Upper lobe of right lung (tissue), 1 donor: ENCODE results near the gene TMEM42. TPM values are rescaled to one million over a fixed set of nuclear protein-coding genes. Genes with fewer than 3 reads are reported as not detected.

ENCODE experiments used
- ATAC-seq: fragments of 200-7000 bp; cut with Tn5 transposase; one replicate; pipeline ENCODE4 v1.9.1; 2020; ENCODE audit warnings: mild to moderate bottlenecking, moderate library complexity
- DNase-seq: peaks from one replicate; pipeline ENCODE4 v3.0.0-alpha.2; 2020
- H3K27ac ChIP-seq: fragments of 200-600 bp; one replicate; pipeline ENCODE4 v1.8.0; 2022
- H3K27me3 ChIP-seq: fragments of 200-600 bp; one replicate; pipeline ENCODE4 v1.8.0; 2022; ENCODE audit warnings: mild to moderate bottlenecking
- H3K36me3 ChIP-seq: fragments of 200-600 bp; one replicate; pipeline ENCODE4 v1.8.0; 2022
- H3K4me1 ChIP-seq: fragments of 200-600 bp; one replicate; pipeline ENCODE4 v1.8.0; 2022
- H3K4me3 ChIP-seq: fragments of 200-600 bp; one replicate; pipeline ENCODE4 v1.8.0; 2022; ENCODE audit warnings: mild to moderate bottlenecking
- H3K9me3 ChIP-seq: fragments of 200-600 bp; one replicate; pipeline ENCODE4 v1.8.0; 2022
- intact Hi-C: fragments of 100-400 bp; cut with DNase I; formaldehyde crosslinking; loops from one replicate; pipeline ENCODE4 v1.11.0; 2022
- total RNA-seq: library from RNA; stranded (reverse); fragmentation: NEBNext Ultra II Directional; extraction: Animal tissue kit (Norgen Biotek cat#: 25700); gene quantifications from one replicate; pipeline ENCODE4 v1.2.1, GENCODE V29; 2021
- TF ChIP-seq, protein P1 (sequence below): fragments of 200-600 bp; IDR thresholded peaks from one replicate; pipeline ENCODE4 v1.8.0; 2022; ENCODE audit warnings: antibody characterized with exemption
- donor health status: DM: no; HTN: yes; CAD: no; lungs with severe emphysema.

Gene TMEM42
- total RNA-seq, 1 donor from 2014 or later, result 14.4 TPM

DNA sequence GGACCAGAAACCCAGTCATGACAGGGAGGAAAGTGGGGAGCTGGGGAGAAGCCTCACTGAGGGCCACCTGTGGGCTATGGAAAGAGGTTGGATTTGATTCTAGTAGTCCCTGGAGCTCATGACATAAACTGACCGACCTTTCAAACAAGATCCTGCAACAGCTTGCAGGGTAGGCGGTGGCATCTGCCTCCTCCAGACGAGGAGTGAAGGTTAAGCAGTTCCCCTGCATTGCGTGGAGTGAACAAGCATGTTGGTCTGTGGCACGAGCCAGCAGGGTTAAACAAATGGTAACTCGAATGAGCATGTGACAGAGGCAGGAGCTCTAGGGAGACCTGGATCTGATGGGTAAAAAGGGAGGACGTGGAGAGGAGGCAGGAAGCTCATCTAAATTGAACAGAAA is 25.4 kb downstream of the TMEM42 start:
- Histone ChIP-seq H3K27me3 (peaks cover 8% of the 10 kb centered on the region), H3K4me1 (no peaks in the 10 kb centered on the region), H3K4me3 (no peak overlapping the region), H3K27ac (no peak overlapping the region), H3K36me3 (no peaks in the 10 kb centered on the region), H3K9me3 (no peaks in the 10 kb centered on the region)
- intact Hi-C loops, result no loop called here
- DNase-seq, result no peak
- no peak for ATAC-seq
- TF ChIP-seq, protein P1, sequence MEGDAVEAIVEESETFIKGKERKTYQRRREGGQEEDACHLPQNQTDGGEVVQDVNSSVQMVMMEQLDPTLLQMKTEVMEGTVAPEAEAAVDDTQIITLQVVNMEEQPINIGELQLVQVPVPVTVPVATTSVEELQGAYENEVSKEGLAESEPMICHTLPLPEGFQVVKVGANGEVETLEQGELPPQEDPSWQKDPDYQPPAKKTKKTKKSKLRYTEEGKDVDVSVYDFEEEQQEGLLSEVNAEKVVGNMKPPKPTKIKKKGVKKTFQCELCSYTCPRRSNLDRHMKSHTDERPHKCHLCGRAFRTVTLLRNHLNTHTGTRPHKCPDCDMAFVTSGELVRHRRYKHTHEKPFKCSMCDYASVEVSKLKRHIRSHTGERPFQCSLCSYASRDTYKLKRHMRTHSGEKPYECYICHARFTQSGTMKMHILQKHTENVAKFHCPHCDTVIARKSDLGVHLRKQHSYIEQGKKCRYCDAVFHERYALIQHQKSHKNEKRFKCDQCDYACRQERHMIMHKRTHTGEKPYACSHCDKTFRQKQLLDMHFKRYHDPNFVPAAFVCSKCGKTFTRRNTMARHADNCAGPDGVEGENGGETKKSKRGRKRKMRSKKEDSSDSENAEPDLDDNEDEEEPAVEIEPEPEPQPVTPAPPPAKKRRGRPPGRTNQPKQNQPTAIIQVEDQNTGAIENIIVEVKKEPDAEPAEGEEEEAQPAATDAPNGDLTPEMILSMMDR, result no peak

DNA sequence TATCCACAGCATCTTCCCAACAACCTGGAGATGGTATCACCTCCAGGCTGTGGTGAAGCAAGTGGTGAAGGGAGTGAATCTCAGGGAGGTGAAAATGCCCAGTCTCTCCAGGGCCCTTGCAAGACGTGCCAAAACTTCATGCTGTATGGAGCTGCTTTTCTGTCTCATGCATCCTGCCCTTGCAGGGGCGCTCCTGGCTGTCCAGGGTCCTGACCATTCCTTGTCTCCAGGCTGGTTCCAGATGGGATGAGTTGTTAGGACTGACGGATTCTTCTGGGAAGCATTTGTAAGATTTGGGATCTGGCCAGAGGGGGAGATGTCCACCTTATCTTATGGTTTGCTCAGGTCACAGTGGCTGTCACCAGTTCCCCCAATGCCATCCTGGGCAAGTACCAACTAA is 28.5 kb downstream of the TMEM42 start:
- no peaks in the 10 kb centered on the region for H3K9me3 ChIP-seq
- no peak for DNase-seq
- intact Hi-C loops, result no loop called here
- TF ChIP-seq, protein P1, result no peak
- H3K36me3 ChIP-seq, result no peaks in the 10 kb centered on the region
- H3K27ac ChIP-seq, result no peak overlapping the region
- H3K27me3 ChIP-seq, result no peaks in the 10 kb centered on the region
- H3K4me3 ChIP-seq, result no peak overlapping the region
- ATAC-seq, result no peak
- H3K4me1 ChIP-seq, result no peaks in the 10 kb centered on the region

DNA sequence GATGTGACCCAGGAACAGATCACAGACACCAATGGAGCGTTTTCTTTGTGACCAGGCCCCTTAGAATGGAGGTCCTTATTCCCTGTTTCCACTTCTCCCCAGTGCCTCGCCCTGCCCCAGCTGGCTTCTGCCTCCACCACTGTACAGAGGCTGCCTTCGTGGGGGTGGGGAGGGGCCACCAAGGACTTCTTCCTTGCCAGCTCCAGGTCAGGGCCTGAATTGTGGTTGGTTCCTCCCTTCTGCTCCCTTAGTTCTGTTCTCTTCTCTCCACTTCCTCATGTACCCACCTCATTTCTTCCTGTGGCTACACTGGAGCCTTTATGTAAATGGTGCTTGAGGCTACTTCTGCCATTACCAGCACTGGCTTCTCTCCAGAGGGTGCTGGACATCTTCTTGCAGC is 29.1 kb downstream of the TMEM42 start:
- DNase-seq, result no peak
- TF ChIP-seq, protein P1, result no peak
- ATAC-seq, result no peak
- Histone ChIP-seq H3K4me3 (no peak overlapping the region), H3K27me3 (no peaks in the 10 kb centered on the region), H3K9me3 (no peaks in the 10 kb centered on the region), H3K36me3 (no peaks in the 10 kb centered on the region), H3K27ac (no peak overlapping the region), H3K4me1 (no peaks in the 10 kb centered on the region)
- intact Hi-C loops, result no loop called here

DNA sequence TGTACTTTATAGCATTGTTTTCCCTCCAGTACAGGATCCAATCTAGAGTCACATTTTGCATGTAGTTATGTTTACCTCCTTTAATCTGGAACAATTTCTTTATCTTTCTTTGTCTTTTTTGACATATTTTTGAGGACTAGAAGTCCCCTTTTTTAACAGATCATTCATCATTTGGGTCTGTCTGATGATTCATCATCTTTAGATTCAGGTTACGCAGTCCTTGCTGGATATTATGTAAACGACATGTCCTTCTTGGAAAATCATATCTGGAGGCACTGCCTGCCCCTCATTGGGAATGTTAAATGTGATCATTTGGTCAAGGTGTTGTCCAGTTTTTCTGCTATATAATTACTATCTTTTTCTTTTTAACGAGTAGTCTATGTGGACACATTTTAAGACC is 31.0 kb downstream of the TMEM42 start:
- no peaks in the 10 kb centered on the region for H3K4me1 ChIP-seq
- DNase-seq (no peak), ATAC-seq (no peak)
- TF ChIP-seq, protein P1, result no peak
- no peaks in the 10 kb centered on the region for H3K36me3 ChIP-seq
- no peak overlapping the region for H3K4me3 ChIP-seq
- H3K27ac ChIP-seq, result no peak overlapping the region
- H3K9me3 ChIP-seq, result no peaks in the 10 kb centered on the region
- H3K27me3 ChIP-seq, result no peaks in the 10 kb centered on the region
- intact Hi-C loops, result no loop called here

DNA sequence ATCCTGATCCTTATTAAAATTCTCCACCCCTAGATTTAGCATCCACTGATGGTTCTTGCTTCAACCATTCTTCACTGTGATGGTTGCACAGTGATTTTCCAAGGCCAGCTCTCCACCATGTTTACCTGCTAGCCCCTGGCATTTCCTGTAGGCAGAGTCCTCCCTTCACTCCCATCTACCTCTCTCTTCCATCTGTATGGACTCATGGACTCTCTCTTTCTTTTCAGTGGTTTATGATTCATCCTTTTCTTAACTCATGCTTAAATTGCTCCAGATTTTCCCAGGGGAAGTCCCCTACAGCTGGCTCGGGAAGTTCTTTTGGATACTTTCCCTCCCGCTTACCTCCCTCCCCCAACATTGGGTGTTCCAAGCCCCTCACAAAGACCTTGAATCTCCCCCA is 31.4 kb downstream of the TMEM42 start:
- no peak overlapping the region for H3K27ac ChIP-seq
- no peaks in the 10 kb centered on the region for H3K27me3 ChIP-seq
- intact Hi-C loops, result no loop called here
- H3K36me3 ChIP-seq, result no peaks in the 10 kb centered on the region
- ATAC-seq (no peak), DNase-seq (no peak)
- H3K9me3 ChIP-seq, result no peaks in the 10 kb centered on the region
- no peaks in the 10 kb centered on the region for H3K4me1 ChIP-seq
- no peak overlapping the region for H3K4me3 ChIP-seq
- TF ChIP-seq, protein P1, result no peak

DNA sequence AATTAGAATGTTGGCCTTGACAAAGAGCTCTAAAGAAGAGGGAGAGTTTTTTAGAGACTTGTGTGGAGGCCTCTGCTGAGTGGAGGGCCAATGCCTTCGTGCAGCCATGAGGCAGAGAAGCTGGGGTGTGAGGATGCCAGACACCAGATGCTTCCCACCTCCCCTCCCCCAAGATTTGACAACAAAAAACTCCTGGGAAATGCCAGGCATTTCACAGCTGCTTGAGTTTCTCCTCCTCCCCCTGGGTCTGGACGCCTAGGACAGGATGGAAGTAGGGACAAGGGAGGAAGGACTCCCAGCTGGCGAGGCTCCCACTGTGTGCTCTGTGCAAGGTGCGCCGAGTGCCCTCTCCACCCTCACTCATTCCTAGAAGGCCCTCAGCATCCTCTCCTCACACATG is 32.8 kb downstream of the TMEM42 start:
- ATAC-seq (no peak), DNase-seq (no peak)
- Histone ChIP-seq H3K9me3 (no peaks in the 10 kb centered on the region), H3K4me3 (no peak overlapping the region), H3K27me3 (peaks cover 4% of the 10 kb centered on the region), H3K4me1 (no peaks in the 10 kb centered on the region), H3K27ac (no peak overlapping the region), H3K36me3 (no peaks in the 10 kb centered on the region)
- intact Hi-C loops, result no loop called here
- TF ChIP-seq, protein P1, result no peak
